NOMO-1 treated with DMSO at 0.1 percent for 48 hours (cell line): Measurements from ENCODE around the gene CACNA2D3.

Source experiments
- DNase-seq: peaks from one replicate; lab custom pipeline; 2025; ENCODE audit not compliant: unreplicated experiment; lab: John Stamatoyannopoulos, UW

The CACNA2D3 gene

DNA sequence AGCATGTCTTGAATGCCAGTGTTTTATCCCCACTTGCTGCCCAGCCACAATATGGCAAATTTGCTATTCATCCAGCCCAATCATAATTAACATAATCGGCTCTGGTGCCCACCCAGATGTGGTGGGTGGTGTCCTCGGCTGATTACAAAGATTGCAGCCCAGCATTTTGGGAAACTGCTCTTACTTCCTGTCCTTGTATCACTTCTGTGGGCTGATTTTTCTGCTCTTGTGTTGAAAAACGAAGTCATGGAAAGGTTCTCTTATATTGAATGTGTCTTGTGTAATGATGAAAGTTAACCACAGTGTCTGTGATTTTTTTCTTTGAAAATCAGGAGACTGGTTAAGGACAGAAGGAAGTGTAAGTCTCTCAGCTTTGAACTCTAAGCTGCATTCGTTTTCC, 141.7 kb downstream of the CACNA2D3 start:
- peak; percentile 26 for DNase-seq

DNA sequence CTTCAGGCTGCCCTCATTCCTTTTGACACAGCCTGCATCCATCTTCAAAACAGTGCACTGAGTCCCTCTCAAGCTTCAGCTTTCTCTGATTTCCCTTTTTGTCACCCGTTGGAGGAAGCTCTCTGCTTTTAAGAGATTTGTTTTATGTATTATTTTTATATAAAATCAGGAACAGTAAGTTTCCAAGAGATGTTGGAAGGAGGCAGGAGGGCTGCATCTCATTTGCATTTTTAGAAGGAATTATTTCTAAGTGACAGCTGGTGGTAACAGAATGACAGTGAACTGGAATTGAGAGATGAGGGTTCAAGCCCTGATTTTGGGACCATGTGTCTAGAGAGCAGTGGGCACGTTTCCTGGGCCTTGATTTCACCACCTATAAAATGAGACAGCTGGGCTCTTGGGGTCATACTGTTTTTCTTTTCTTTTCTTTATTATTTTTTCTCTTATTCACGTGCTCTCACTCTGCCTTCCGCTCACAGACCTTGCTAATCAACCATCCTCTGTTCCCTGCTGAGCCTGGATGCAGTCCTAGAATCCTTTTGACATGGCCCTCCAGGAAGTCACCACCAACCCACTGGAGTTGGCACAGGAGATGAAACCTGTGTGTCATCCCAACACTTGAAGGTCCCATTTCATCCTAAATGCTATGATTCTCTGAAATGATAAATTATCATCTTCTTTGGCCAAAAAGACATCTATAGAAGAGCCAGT, 148.6 kb downstream of the CACNA2D3 start:
- DNase-seq: no peak

DNA sequence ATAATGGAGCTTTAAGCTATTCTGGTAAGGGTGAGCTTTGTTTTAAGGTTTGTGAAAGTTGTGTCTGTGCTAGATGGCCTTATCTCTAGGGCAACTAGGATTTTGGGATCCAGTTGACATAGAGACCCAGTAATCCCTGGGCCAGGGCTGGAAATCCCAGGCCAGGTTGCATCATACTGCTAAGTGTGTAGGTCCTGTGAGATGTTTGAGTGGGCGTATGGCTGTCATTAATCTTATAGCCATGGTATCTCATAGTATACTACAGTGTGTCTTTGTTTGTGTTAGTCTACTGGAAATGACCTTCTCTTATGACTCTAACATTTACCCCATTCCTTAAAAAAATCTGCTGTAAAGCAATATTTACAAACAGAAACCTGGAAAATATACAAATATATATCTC, 151.4 kb downstream of the CACNA2D3 start:
- DNase-seq: no peak

DNA sequence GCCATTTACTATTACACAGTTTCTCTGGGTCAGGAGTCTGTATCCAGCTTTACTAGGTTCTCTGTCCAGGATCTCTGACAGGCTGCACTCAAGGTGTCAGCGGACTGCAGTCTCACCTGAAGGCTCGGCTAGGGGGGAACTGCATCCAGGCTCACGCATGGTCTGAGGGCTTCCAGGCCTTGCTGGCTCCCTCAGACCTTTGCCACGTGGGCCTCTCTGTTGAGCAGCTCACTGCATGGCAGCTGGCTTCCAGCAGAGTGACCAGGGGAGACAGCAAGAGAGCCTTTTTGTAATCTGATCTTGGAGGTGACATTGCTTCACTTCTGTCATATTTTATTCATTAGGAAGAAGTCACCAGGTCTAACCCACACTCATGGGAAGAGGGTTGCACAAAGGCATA, 152.3 kb downstream of the CACNA2D3 start:
- DNase-seq: no peak

DNA sequence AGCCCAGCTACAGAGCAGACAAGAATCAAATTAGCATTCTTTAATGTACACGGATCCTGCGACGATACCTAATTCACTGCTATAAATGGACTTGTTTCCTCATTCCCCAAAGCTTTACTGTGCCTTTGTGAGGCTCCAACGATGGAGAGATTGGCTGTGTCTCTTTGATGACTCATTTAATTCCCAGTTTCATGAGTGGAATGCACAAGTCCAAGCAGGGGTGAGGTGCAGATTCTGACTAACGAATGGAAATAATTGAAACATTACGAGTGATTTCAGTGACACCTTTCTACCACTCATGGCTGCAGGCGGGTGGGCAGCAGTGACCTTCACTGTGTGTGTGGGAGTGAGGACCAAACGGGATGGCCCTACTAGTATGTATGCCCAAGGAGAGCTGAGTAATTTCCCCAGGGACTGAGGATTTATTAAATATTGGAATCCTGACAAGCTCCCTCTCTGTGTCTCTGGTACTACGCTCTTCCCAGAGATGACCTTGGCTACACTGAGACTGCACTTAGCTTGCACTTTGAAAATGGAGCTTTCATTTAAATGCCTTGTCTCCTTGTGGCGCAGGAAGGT, 156.7 kb downstream of the CACNA2D3 start:
- no peak for DNase-seq

DNA sequence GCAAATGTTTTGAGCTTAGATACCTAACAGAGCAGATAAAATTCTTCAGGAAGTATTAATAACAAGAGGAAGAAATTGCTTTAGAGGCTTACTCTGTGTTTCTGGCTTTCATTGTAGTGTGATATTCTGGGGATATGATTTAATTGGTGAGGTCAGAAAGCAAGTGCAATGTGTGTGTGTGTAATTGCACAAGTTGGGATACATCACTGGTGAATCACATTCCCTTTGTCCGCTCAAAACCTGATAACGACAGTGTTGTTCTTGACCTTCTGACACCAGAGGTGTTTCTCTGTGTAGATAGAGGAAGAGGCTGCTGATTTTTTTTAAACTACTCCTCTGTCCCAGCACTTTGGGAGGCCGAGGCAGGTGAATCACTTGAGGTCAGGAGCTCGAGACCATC, 161.1 kb downstream of the CACNA2D3 start:
- DNase-seq: no peak

DNA sequence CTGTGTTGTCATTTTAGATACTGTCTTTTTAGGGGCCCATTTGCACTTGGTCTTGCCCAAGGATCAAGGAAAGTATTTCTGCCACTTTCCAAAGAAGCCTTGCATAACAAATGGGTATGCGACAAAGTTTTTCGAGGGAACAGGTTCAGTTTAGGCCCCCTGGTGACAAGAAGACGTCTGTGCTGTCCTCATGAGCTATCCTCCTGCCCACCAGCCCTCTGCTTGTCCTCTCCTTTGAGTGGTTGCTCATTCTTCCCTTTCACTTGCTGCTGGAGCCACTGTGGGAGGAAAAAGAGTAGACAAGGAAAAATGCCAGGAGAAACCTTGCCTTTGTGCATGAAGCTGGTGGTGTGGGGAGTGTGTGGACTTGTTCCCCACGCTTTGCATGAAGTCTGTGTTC, 171.9 kb downstream of the CACNA2D3 start:
- DNase-seq: no peak

DNA sequence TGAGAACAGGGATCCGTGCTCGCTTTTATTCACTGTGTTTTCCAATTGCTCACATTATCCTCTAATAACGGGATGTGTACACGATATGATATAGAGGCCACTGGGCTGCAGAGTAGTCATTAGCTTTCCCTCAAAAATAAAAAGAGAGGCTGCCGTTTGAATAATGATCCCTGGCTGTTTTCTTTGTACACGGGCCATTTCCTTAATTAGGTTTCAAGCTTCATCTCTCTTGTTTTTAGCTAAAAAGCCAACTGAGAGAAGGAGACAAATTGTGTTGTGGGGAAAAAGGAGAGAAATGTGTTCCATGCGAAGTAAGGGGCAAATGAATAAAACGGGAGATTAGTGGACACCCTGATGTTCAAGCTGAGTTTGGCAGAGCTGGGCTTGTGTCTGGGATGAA, 174.2 kb downstream of the CACNA2D3 start:
- DNase-seq: no peak

DNA sequence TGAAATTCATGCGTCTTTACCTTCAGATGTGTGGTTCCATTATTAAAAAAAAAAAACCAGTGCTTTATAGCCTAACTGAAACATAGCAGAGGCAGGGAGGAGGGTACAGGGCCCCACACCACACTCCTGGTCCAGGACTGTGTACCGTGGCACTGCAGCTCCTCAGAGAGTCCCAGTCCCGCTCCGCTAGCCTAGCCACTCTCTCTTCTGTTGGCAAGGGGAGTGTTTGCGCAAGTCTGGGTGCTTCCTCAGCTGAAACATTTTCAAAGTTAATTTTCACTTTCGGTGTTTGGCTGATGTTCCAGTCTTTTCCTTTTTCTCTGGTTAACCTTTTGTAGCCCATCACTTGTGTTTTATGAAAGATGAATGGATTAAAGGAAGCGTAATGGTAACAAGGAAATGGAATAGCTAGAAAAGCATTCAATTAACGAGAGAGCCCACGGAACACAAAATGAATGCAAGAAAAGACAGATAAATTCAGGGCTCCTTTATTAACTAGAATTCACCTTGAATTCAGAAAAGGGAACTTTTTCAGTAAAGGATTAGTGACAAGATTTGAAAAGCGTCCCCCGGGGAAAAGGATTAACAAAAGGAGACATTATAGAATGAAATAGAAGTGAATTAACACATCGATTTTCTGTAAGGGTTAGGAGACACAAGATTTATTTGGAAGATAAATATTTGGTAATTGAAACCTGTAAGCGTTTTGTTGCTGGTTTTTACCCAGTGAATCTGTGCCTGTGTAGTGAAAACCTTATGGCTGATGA, 177.0 kb downstream of the CACNA2D3 start:
- DNase-seq: no peak

DNA sequence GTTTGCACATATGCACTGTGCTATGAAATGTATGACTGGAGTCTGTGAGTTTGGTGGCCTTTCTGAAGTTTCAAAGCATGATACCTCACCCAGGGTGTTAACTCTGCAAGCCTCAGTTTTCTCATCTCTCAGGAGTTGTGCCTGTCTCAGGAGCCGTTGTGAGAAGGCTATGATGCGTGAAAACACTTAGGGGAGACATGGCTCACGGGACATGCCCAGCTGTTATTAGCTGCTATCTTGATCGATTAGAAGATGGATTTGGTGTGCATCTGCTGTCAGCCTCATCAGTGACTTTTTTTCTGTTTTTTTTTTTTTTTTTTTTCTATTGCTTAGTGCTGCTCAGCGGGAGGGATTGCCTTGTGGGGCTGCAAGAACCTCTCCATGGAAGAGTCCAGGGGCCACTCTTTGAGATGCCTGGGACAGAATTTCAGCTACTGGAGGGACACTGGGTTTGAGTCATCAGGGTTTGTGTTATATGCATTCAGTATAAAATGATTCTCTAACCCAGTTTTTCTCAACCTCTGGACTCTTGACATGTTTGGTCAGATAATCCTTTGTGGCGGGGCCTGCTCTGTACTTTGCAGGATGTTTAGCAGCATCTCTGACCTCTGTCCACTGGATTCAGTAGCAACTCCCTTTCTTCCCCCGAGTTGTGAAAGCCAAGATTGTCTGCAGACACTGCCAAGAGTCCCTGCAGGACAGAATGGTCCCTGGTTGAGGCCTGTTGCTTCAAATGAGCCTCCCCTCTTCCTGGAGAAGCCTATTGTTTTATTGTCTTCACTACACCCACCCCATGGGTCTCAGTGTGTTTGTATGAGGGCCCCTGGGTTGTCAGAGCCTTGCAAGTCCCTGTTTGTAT, 181.4 kb downstream of the CACNA2D3 start:
- DNase-seq: no peak

DNA sequence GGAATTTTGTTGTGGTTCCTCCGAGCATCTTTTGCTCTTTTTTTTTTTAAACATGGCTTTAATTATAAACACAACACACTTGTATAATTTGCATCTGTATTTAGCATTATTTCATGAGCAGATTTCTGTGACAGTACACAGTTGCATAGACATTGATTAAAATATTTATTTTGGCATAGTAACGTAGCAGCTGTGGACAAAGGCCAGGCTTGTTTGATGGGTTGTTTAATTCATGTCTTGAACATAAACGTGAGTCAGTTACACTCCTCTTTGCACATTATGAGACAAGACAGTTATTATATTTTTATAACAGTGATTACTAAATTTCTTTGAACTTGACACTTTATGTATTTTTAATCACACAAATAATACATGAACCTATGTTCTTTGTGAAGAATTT, 182.5 kb downstream of the CACNA2D3 start:
- DNase-seq: no peak

DNA sequence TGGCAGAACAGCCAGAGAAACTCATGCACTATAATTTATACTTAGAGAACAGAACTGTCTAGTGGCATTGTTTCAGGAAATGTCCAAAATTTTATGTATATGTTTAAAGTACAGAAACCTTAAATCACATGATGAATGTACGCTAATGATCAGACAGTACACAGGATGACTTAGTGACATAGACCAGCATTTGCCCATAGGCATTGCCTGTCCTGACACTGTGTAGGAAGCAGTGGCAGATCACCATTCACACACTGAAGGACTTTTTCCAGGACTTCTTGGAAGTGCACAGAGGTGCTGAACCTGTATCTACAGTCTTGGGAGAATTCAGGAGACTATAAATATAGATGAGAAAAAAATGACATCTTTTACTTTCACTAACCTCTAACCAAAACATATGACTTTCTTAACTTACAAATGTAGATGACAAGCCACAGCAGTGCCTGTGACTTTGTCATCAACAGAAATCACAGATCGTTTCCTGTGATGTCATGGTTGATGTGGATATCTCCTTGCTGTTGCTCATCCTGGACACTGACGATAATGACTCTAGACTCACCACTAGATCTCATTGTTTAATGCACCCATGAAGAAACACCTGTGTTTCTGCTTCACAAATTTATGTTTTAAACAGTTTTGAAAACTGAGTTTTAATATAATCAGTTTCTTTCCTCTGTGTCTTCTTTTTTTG, 183.2 kb downstream of the CACNA2D3 start:
- no peak for DNase-seq

DNA sequence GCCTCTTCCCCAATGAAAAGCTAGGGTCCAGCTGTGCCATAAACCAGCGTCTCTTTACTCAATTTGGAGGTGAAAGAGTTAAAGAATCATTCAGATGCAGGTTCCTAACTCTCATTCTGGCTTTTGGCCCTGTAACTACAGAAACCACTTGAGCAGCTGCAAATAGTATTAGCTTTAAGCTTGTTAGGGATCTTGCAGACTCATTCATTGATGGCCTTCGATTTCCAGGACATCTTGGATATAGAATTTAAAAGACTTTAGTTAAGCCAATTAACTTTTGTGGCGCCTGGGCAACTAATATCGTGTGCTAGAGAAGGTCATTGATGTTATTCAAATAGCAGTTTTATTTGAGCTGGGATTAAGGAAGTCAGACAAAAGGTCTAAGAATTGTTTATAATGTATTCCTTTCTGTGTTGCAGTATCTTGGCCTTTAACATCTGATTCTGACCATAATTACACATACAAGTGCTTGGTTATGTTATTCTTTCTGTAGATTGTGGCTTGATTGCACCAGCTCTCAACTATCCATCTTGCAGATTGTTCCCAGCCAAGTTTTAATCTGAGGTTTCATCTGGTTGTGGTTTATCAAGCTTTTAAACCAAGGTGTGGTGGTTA, 185.3 kb downstream of the CACNA2D3 start:
- no peak for DNase-seq

DNA sequence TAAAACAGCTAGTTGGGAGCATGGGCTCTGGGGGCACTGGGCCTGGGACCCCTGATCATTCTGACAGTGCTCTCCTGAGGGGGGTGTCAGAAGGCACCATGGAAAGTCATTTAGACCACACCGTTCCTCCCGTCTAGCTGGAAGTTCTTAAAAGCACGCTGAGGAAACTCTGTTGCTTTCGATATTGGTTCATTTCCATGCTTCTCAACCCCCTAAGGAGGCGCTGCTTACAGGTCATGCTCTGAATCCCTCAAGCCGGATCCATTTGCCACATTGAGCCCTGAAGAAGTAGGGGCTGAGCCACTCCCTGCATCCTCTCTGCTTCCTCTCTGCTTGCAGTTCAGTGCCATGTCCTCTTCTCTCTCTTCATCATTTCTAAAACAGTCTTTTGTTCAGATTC, 187.2 kb downstream of the CACNA2D3 start:
- DNase-seq: no peak

DNA sequence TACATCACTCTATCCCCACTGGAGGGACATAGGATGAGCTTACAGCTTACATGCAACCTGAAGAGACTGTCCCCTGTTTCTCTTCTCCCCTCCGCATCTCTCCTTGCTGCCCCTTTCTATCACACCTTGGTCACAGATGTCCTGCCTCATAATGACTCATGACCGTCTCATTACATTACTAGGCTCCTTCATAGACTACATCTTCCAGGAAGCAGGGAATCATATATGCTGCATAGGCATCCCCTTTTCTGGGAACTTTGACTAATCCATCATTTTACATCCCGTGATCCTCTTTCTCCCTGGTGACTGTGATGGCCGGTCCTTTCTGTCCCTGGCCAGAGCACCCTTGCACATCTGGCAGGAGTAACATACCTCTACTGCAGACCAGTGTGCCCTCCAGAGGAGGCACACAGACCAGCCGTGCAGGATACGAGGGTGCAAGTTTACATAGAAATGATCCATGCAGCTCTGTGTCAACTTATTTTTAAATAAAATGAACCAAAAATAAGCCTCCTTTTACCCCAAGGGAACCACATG, 188.9 kb downstream of the CACNA2D3 start:
- no peak for DNase-seq

DNA sequence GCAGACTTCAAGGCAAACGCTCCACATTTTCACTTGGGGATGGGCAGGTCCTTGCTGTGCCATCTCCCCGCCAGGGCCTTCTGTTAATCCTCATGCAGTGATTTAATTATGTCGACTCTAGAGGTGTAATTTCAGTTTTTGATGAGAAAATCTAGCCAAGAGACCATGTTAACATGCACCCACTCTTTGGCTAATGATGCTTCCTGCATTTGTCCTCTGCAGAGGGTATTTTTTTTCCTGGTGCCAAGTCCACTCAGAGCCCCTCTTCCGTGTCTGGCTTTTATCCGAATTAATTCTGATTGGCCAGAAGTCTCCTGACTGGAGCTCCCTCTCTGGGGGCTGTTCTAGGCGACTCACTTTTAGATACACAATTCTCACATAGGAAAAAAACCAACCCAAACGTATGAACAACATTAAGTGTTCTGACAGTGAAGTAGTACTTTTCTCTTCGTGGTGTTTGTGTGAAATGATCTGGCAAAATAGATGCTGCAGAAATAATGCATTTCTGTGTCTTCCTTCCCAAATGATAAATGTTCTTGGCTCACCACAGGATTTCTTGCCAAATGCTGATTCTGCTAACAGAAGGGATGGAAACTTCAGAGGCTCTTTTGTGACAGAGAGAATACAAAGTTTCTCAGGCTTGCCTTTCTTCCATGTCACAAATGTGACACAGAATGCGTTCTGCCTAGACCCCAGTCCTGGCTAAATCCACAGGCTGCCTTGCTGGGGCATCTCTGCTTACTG, 190.0 kb downstream of the CACNA2D3 start:
- DNase-seq: no peak

DNA sequence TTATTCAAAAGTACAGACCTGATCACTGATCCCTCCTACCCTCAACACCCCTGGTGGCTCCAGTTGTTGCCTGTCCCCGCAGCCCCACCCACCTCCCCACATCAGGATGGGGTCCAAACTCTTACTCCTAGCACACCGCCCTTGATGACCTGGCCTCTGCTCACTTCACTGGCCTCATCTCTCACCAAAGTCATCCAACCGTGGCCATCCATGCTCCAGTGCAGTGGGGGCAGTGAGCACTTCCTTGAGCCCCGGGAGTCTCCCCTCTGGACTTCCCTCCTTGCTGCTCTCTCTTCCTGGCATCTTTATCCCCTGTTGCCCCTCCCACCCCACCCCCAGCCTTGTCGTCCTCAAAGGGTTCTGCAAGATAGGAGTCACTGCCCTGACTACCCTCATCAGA, 191.1 kb downstream of the CACNA2D3 start:
- no peak for DNase-seq

DNA sequence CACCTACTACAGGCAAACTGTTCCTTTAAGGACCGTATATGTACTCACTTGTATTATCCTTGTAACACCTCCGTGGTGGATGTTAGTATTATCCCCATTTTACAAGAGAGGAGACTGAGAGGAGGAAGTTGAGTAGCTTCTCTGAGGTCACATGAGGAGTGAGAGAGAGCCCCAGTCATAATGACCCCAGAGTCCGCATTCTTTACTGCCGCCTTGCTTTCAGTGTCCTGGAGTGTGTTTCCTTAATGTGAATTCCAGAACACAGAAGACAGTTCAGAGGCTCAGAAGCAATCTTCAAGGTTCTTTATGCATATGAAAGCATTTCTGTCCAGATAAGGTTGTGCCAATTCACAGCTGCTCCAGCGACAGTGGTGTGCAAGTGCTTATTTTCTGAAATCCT, 199.2 kb downstream of the CACNA2D3 start:
- no peak for DNase-seq

DNA sequence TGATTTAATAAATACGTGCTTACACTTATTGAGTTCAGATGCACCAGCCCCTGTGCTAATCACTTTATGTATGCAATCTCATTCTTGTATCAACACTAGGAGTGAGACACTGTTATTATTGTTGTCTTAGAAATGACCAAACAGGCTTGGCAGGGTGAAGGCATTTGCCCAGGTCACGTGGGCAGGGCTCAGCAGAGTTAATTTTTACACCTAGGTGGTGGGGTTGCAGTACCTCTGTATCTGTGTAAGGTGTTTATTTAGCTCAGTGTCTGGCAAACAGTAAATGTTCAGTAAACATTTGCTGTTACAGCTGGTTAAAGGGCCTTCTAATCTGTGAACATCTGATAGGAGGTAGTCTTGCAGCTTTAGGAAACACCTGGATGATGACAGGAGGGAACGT, 200.0 kb downstream of the CACNA2D3 start:
- no peak for DNase-seq
